CD14-positive monocyte (primary cell): ENCODE data around the gene MPND. TPM values are rescaled to one million over a fixed set of nuclear protein-coding genes. Genes with fewer than 3 reads are reported as not detected.

Experiments
- DNase-seq, 3 donors: peaks; one replicate each; pipeline ENCODE4 v3.0.0-alpha.2; 2011 to 2022
- H2AFZ ChIP-seq: 2 replicates; pipeline ENCODE4 v1.6.0; 2012; ENCODE audit warnings: mild to moderate bottlenecking, low read depth, low read length, inconsistent platforms; ENCODE audit not compliant: insufficient read depth, poor library complexity, severe bottlenecking
- H3K27ac ChIP-seq, 2 donors: 1 replicate in 1 of 2; 2 replicates in 1 of 2; pipeline ENCODE4 v1.5.1; 2012 to 2013; ENCODE audit warnings: low read length in 2 of 2, control low read depth in 1 of 2, inconsistent platforms in 1 of 2, low read depth in 1 of 2, mild to moderate bottlenecking in 1 of 2
- H3K27me3 ChIP-seq, 2 donors: one replicate each; pipeline versions ENCODE4 v1.6.0 to v1.6.1; 2011 to 2013; ENCODE audit warnings: low read length in 2 of 2; ENCODE audit not compliant: control insufficient read depth in 2 of 2, insufficient read depth in 2 of 2
- H3K36me3 ChIP-seq, 2 donors: replicated peaks in 1 of 2; 1 replicate in 1 of 2; 2 replicates in 1 of 2; pipeline versions ENCODE4 v1.5.1 to v1.6.1; 2012 to 2013; ENCODE audit warnings: low read length in 2 of 2, control low read depth in 1 of 2, inconsistent platforms in 1 of 2, mild to moderate bottlenecking in 1 of 2; ENCODE audit not compliant: insufficient read depth in 2 of 2, control insufficient read depth in 1 of 2
- H3K4me1 ChIP-seq, 2 donors: 1 replicate in 1 of 2; 2 replicates in 1 of 2; pipeline versions ENCODE4 v1.5.1 to v1.6.1; 2012 to 2013; ENCODE audit warnings: low read length in 2 of 2, control low read depth in 1 of 2, inconsistent platforms in 1 of 2, mild to moderate bottlenecking in 1 of 2, moderate library complexity in 1 of 2; ENCODE audit not compliant: insufficient read depth in 2 of 2, control insufficient read depth in 1 of 2
- H3K4me2 ChIP-seq: replicated peaks from 2 replicates; pipeline ENCODE3; 2012; ENCODE audit warnings: low read length, moderate library complexity, mild to moderate bottlenecking; ENCODE audit not compliant: poor library complexity, severe bottlenecking; ENCODE audit errors: extremely low read depth
- H3K4me3 ChIP-seq, 3 experiments: fragments of 200-600 bp in 1 of 3; sonication (generic) in 1 of 3; replicated peaks in 1 of 3; 1 replicate in 2 of 3; 2 replicates in 1 of 3; pipeline ENCODE4 v1.5.1; 2011 to 2013; ENCODE audit warnings: low read length in 3 of 3, mild to moderate bottlenecking in 3 of 3, control low read depth in 2 of 3, low read depth in 2 of 3, inconsistent platforms in 1 of 3, moderate library complexity in 1 of 3
- H3K79me2 ChIP-seq: 2 replicates; pipeline ENCODE4 v1.6.0; 2012; ENCODE audit warnings: mild to moderate bottlenecking, control low read depth, inconsistent platforms, low read length, moderate library complexity; ENCODE audit not compliant: insufficient read depth
- H3K9ac ChIP-seq: 2 replicates; pipeline ENCODE4 v1.6.0; 2017; ENCODE audit warnings: low read length, mild to moderate bottlenecking; ENCODE audit not compliant: insufficient read depth, poor library complexity, severe bottlenecking
- H3K9me3 ChIP-seq, 2 donors: replicated peaks in 1 of 2; 1 replicate in 1 of 2; 2 replicates in 1 of 2; pipeline versions ENCODE4 v1.5.1 to v1.6.1; 2012 to 2013; ENCODE audit warnings: low read length in 2 of 2, control low read depth in 1 of 2; ENCODE audit not compliant: control insufficient read depth in 1 of 2, insufficient read depth in 1 of 2
- H4K20me1 ChIP-seq: 2 replicates; pipeline ENCODE4 v1.6.0; 2012; ENCODE audit warnings: mild to moderate bottlenecking, low read length, control low read depth, moderate library complexity; ENCODE audit not compliant: insufficient read depth
- H3K27ac Mint-ChIP-seq, 7 donors: one replicate each; pipeline ENCODE4 v1.8.0; 2020; ENCODE audit warnings: mild to moderate bottlenecking in 7 of 7, mixed read lengths in 7 of 7, moderate library complexity in 6 of 7, inconsistent platforms in 2 of 7
- H3K27me3 Mint-ChIP-seq, 3 donors: one replicate each; pipeline ENCODE4 v1.8.0; 2021 to 2022; ENCODE audit warnings: low read depth in 3 of 3, mild to moderate bottlenecking in 3 of 3, mixed read lengths in 3 of 3, moderate library complexity in 3 of 3, inconsistent platforms in 1 of 3
- H3K36me3 Mint-ChIP-seq, 2 donors: one replicate each; pipeline ENCODE4 v1.8.0; 2020; ENCODE audit warnings: mixed read lengths in 2 of 2, inconsistent platforms in 1 of 2, mild to moderate bottlenecking in 1 of 2
- H3K4me1 Mint-ChIP-seq: one replicate; pipeline ENCODE4 v1.8.0; 2020; ENCODE audit warnings: mild to moderate bottlenecking, mixed read lengths
- H3K4me3 Mint-ChIP-seq, 2 donors: one replicate each; pipeline ENCODE4 v1.8.0; 2020; ENCODE audit warnings: mild to moderate bottlenecking in 2 of 2, mixed read lengths in 2 of 2, moderate library complexity in 1 of 2
- H3K9me3 Mint-ChIP-seq, 7 donors: one replicate each; pipeline ENCODE4 v1.8.0; 2020 to 2022; ENCODE audit warnings: mixed read lengths in 7 of 7, mild to moderate bottlenecking in 6 of 7, moderate library complexity in 6 of 7, inconsistent platforms in 2 of 7
- CTCF ChIP-seq: fragments of 200-600 bp; IDR thresholded peaks from one replicate; pipeline ENCODE4 v1.8.0; 2022; ENCODE audit warnings: antibody characterized with exemption, mild to moderate bottlenecking
- WGBS: methylation state at CpG from one replicate; pipeline ENCODE4 v1.1.5; 2013; ENCODE audit warnings: missing lambda C conversion rate; ENCODE audit not compliant: insufficient coverage; 5-methylcytosine and 5-hydroxymethylcytosine counted together
- intact Hi-C, 2 donors: fragments of 100-400 bp; cut with micrococcal nuclease; formaldehyde crosslinking; loops; one replicate each; pipeline versions ENCODE4 v1.15.0 to v1.15.1; 2023
- polyA plus RNA-seq, 3 donors: library from polyadenylated mRNA; depleted of rRNA in 1 of 3; unstranded in 2 of 3; stranded (reverse) in 1 of 3; fragments of 300-500 nt in 2 of 3; fragments of >200 nt in 1 of 3; fragmentation: Illumina TruSeq in 2 of 3; gene quantifications; 1 replicate in 2 of 3; 2 replicates in 1 of 3; pipeline ENCODE4 v1.2.3, GENCODE V29; 2012 to 2021

Gene MPND
- polyA plus RNA-seq, 3 donors: 6.5 to 15.9 (median 7.0) TPM

DNA sequence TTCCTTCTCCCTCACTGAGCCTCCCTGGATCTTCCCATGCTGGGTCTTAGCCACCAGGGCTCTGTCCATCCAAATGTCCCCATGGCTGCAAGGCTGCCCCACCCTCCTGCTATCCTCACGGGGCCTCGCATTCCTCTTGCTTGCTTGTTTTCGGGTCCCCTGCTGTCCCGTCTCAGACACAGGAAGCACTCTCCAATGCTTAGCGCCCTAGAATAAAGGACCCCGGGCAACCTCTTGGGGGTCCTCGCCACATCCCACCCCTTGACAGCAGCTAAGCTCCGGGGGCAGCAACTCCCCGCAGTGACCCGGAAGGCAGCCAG lies 33.3 kb downstream of the MPND start:
- Histone ChIP-seq H3K79me2 (peaks cover 97% of the 10 kb centered on the region), H4K20me1 (peaks cover 100% of the 10 kb centered on the region), H3K27me3 (no peaks in the 10 kb centered on the region), H3K4me1 (peaks cover 55 to 59% of the 10 kb centered on the region in 2 donors), H2AFZ (no peak overlapping the region), H3K9me3 (no peaks in the 10 kb centered on the region), H3K4me2 (no peak overlapping the region), H3K4me3 (no peak overlapping the region), H3K27ac (no peak overlapping the region), H3K36me3 (peaks cover 0 to 5% of the 10 kb centered on the region in 2 donors), H3K9ac (no peak overlapping the region)
- 94% methylated on average over 10 of the region's 10 CpGs for WGBS
- intact Hi-C loops: no loop called here
- TF ChIP-seq CTCF: no peak
- Mint-ChIP-seq H3K27ac (peak overlapping the region in 2 of 7 donors; percentile 35 to 60), H3K4me1 (peaks cover 62% of the 10 kb centered on the region), H3K27me3 (peaks cover 0 to 4% (median 1%) of the 10 kb centered on the region in 3 donors), H3K9me3 (no peaks in the 10 kb centered on the region), H3K4me3 (no peak overlapping the region), H3K36me3 (peaks cover 15 to 47% of the 10 kb centered on the region in 2 donors)
- DNase-seq: no peak

DNA sequence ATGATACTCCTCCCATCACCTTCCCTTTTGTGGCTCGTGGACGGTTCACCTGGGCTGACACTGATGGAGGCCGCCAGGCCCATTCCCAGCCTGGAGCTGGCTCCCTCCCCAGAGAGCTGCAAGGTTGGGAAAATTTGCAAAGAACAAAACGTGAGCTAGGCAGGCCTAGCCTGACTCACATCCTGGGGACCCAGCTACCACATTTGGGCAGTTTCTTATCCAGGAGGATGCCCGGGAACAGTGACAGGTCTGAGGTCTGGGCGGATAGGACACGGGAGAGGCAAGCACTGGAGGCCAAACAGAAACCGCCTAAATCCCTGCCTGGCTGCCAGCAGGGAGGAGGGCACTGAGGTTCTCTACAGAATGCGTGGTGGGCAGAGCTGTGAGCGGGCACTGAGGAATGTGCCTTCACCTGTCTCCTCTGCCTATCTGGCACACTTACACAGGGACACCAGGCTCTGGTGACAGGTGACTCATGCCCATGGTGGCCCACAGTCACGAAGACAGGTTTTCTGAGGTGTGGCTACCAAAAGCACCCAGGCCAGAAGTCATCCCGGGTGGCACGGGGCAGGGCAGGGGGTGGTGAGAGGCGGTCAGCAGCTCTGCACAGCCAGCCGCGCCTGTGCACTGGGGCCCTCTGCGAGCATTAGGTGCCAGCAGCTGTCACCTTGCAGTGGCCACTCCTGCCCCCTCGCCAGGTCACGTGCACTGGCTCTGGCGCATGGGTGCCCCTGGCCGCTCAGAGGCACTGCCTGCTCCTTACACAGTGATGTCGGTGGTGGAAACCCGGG lies 33.8 kb downstream of the MPND start:
- no peak overlapping the region for H3K9ac ChIP-seq
- Mint-ChIP-seq H3K9me3 (no peaks in the 10 kb centered on the region), H3K4me3 (no peak overlapping the region), H3K4me1 (peaks cover 62% of the 10 kb centered on the region), H3K27ac (no peak overlapping the region), H3K36me3 (peaks cover 13 to 41% of the 10 kb centered on the region in 2 donors), H3K27me3 (peaks cover 0 to 4% (median 1%) of the 10 kb centered on the region in 3 donors)
- no peak overlapping the region for H3K4me3 ChIP-seq
- peaks cover 100% of the 10 kb centered on the region for H4K20me1 ChIP-seq
- H3K27ac ChIP-seq: no peak overlapping the region
- no peaks in the 10 kb centered on the region for H3K27me3 ChIP-seq
- 96% methylated on average over 23 of the region's 23 CpGs for WGBS
- intact Hi-C loops: no loop called here
- no peak overlapping the region for H3K4me2 ChIP-seq
- peaks cover 55 to 58% of the 10 kb centered on the region in 2 donors for H3K4me1 ChIP-seq
- no peak for DNase-seq
- no peak overlapping the region for H2AFZ ChIP-seq
- H3K36me3 ChIP-seq: peaks cover 0 to 5% of the 10 kb centered on the region in 2 donors
- no peaks in the 10 kb centered on the region for H3K9me3 ChIP-seq
- TF ChIP-seq CTCF: no peak
- peaks cover 97% of the 10 kb centered on the region for H3K79me2 ChIP-seq
